ENCODE measurements around the gene YPEL2. TPM values are rescaled to one million over a fixed set of nuclear protein-coding genes. Genes with fewer than 3 reads are reported as not detected.
A peak's percentile ranks its signal among the peaks of the same experiment; 100 is the strongest.

Gene YPEL2
- total RNA-seq, 6 experiments from 2014 or later = 9.2 to 23.3 (median 15.2) TPM

DNA sequence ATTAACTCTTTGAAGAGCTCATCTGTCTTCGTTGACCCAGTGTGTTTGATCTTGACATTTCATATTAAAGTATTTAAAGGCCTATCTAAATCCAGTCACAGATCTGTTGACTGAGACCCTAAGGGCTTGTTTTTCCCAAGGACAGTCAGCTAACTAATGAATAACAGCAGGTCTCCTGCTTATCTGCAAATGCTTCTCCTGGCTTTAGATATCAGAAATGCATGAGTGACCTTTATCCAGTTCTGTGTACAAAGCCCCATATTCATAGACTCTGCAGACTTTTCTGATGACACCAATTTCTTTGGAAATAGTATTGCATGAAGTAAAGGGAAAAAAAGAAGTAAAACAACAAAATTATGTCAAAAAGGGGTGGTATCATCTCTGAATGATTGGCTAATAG is 70.3 kb downstream of the YPEL2 start:
- 39% methylated on average over 1 of the region's 1 CpG for WGBS (ENCODE audit: insufficient coverage, low coverage, low lambda C conversion rate, missing lambda C conversion rate)
- TF ChIP-seq, protein P1, sequence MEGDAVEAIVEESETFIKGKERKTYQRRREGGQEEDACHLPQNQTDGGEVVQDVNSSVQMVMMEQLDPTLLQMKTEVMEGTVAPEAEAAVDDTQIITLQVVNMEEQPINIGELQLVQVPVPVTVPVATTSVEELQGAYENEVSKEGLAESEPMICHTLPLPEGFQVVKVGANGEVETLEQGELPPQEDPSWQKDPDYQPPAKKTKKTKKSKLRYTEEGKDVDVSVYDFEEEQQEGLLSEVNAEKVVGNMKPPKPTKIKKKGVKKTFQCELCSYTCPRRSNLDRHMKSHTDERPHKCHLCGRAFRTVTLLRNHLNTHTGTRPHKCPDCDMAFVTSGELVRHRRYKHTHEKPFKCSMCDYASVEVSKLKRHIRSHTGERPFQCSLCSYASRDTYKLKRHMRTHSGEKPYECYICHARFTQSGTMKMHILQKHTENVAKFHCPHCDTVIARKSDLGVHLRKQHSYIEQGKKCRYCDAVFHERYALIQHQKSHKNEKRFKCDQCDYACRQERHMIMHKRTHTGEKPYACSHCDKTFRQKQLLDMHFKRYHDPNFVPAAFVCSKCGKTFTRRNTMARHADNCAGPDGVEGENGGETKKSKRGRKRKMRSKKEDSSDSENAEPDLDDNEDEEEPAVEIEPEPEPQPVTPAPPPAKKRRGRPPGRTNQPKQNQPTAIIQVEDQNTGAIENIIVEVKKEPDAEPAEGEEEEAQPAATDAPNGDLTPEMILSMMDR (IDR thresholded peaks at IDR 0.05) = no peak
- no peak for TF ChIP-seq POLR2A (IDR thresholded peaks at IDR 0.05)
- DNase-seq (no peak), ATAC-seq (peak in 3 of 4 donors; percentile 44 to 61 (median 46))
- intact Hi-C loops (cut with DNase I) = no loop called here
- H3K4me1 ChIP-seq = peaks cover 0 to 21% (median 10%) of the 10 kb centered on the region in 4 donors
- peaks cover 0 to 17% (median 8%) of the 10 kb centered on the region in 4 donors for H3K36me3 ChIP-seq
- H3K9me3 ChIP-seq = no peaks in the 10 kb centered on the region
- no peaks in the 10 kb centered on the region for H3K27me3 ChIP-seq
- no peak overlapping the region for H3K4me3 ChIP-seq
- H3K27ac ChIP-seq = no peak overlapping the region

DNA sequence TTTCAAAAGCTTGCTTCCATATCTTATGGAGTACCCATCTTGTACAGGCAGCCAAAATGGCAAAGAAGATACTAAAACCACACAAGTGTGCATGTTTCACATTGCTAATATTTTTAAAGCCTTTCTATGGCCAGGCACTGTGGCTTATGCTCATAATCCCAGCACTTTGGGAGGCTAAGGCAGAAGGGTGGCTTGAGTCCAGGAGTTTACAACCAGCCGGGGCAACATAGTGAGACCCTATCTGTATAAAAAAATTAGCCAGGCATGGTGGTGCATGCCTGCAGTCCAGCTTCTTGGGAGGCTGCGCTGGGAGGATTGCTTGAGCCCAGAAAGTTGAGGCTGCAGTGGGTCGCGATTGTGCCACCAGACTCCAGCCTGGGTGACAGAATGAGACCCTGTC is 71.3 kb downstream of the YPEL2 start:
- TF ChIP-seq POLR2A (IDR thresholded peaks at IDR 0.05) = no peak
- TF ChIP-seq, protein P1 (IDR thresholded peaks at IDR 0.05) = no peak
- DNase-seq = no peak
- H3K4me1 ChIP-seq = peaks cover 0 to 21% (median 10%) of the 10 kb centered on the region in 4 donors
- no peak for ATAC-seq
- intact Hi-C loops (cut with DNase I) = no loop called here
- H3K9me3 ChIP-seq = no peaks in the 10 kb centered on the region
- peaks cover 0 to 15% (median 4%) of the 10 kb centered on the region in 4 donors for H3K36me3 ChIP-seq
- 93% methylated on average over 3 of the region's 4 CpGs for WGBS (ENCODE audit: insufficient coverage, low coverage, low lambda C conversion rate, missing lambda C conversion rate)
- H3K4me3 ChIP-seq = no peak overlapping the region
- H3K27me3 ChIP-seq = no peaks in the 10 kb centered on the region
- no peak overlapping the region for H3K27ac ChIP-seq

GRCh38 chr17:59404471-59404870 is 73.0 kb downstream of the YPEL2 start:
- 92% methylated on average over 3 of the region's 3 CpGs for WGBS (ENCODE audit: insufficient coverage, low coverage, low lambda C conversion rate, missing lambda C conversion rate)

GRCh38 chr17:59405944-59406705 is 74.7 kb downstream of the YPEL2 start:
- H3K27me3 ChIP-seq = no peaks in the 10 kb centered on the region
- 92% methylated on average over 10 of the region's 13 CpGs for WGBS (ENCODE audit: insufficient coverage, low coverage, low lambda C conversion rate, missing lambda C conversion rate)
- DNase-seq (no peak), ATAC-seq (no peak)
- no peak overlapping the region for H3K27ac ChIP-seq
- no peak for TF ChIP-seq POLR2A (IDR thresholded peaks at IDR 0.05)
- TF ChIP-seq, protein P1 (IDR thresholded peaks at IDR 0.05) = no peak
- no peaks in the 10 kb centered on the region for H3K9me3 ChIP-seq
- H3K36me3 ChIP-seq = peaks cover 0 to 8% (median 3%) of the 10 kb centered on the region in 4 donors
- no peak overlapping the region for H3K4me3 ChIP-seq
- peaks cover 0 to 12% (median 6%) of the 10 kb centered on the region in 4 donors for H3K4me1 ChIP-seq
- intact Hi-C loops (cut with DNase I) = no loop called here

More at GRCh38 chr17:59404471-59404870, 73.0 kb downstream of the YPEL2 start:
- no peaks in the 10 kb centered on the region for H3K9me3 ChIP-seq
- H3K4me1 ChIP-seq = peaks cover 0 to 21% (median 10%) of the 10 kb centered on the region in 4 donors
- intact Hi-C loops (cut with DNase I) = no loop called here
- H3K36me3 ChIP-seq = peaks cover 0 to 8% (median 3%) of the 10 kb centered on the region in 4 donors
- no peak overlapping the region for H3K4me3 ChIP-seq
- ATAC-seq = no peak
- H3K27me3 ChIP-seq = no peaks in the 10 kb centered on the region
- no peak overlapping the region for H3K27ac ChIP-seq
- TF ChIP-seq POLR2A (IDR thresholded peaks at IDR 0.05) = no peak
- TF ChIP-seq, protein P1 (IDR thresholded peaks at IDR 0.05) = no peak
- DNase-seq = no peak
